OCI-M2 (cell line): ENCODE measurements around the gene MCIDAS.

ENCODE experiments used
- DNase-seq: peaks from one replicate; lab custom pipeline; 2025; ENCODE audit not compliant: unreplicated experiment; lab: John Stamatoyannopoulos, UW

Gene MCIDAS

DNA sequence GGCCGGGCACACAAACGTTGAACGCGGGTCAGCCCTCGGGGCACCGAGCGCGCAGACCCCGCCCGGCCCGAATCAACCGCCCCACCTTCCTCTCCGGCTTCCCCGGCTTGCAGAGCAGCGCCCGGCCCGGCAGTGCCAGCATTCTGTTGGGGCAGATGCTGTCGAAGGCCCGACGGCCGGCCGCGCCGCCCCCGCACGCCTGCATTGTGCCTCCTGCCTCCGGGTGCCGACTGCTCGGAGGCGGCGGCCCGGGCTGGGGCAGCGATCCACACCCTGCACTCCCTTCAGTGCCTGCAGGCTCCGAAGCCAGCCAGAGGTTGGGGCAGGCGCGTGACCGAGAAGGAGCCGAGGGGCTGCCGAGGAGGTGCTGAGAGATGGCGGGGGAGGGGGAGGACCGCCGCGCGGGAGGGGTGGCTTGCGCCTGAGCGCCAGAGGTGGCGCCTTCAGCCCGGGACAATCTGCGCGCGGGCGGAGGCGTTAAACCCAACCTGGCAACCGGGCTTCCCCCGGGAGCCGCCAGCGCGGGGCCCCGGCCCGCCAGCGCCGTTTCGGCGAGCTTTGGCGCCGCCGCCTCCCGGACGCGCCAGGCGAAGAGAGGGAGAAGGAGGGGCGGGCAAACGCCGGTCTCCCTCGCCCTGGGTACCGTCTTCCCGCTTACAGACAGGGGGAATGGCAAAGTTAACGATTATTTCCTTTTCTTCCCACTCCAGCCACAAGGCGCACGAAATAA, at the start of gene MCIDAS:
MCIDAS (minus strand) TSS at position 382 of the 730 bp plus-strand sequence; CDS start at position 205, 177 bp downstream.
- peak; percentile 3 for DNase-seq

DNA sequence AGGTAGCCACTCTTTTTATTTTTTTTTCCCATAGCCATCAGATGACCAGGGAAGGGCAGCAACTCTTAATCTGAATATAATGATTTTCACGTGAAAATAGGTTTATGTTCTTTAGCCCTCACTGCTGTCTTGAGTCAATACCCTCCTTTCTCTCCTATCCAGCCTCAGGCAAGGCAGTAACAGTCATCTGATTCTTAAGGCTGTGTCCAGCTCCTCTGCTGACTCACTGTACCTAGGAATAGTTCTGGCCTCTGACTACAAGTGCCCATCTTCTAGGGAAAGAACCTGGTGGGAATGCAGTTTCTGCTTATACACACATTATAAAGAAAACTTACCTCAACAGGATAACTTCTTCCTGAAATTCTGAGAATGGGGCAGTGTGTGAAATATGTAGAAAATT, 49.7 kb upstream of the MCIDAS start:
- DNase-seq, result no peak

DNA sequence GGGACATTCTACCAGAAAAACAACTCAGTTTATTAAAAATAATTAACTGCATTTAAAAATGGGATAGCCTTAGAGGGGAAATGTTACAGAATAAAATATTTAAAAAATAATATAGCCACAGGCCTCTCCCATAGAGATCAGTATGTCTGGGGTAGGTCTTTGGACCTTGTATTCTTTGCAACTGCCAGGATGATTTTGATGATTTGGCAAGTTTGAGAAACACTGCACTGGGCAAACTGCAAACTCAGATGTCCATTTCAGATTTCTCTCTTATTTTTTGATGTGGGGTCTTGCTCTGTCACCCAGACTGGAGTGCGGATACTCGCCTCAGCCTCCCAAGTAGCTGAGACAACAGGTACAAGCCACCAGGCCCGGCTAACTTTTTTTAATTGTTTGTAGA, 31.2 kb upstream of the MCIDAS start:
- DNase-seq, result no peak

DNA sequence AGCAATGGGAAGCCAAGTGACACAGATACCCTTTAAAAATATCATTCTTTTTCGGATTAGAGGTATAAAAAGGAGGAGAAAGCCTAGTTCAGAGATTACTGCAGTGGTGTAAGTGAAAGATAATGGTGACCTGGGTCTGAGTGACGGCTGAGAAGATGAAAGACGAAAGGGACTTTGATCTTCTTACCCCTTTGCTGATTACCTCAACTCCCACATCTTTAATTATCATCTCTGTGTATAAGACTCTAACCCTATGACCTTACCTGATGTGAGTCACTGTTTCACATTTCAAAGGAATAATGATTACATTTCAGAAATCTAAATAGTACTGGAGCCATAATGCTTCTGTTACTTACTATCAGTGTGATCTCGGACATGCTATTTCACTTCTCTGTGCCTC, 27.7 kb upstream of the MCIDAS start:
- DNase-seq, result no peak

DNA sequence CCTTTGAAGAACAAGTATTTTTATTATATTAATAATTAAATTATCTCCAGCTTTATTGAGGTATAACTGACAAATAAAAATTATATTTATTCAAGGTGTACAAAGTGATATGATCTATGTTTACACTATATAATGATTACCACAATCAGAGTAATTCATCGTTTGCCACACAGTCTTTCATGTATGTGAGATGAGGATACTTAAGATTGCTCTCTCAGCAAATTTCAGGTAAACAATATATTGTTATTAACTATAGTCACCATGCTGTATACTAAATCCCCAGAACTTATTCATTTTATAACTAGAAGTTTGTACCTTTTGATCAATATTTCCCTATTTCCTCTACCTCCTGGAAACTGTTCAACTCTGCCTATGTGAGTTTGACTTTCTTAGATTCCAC, 22.9 kb upstream of the MCIDAS start:
- no peak for DNase-seq

DNA sequence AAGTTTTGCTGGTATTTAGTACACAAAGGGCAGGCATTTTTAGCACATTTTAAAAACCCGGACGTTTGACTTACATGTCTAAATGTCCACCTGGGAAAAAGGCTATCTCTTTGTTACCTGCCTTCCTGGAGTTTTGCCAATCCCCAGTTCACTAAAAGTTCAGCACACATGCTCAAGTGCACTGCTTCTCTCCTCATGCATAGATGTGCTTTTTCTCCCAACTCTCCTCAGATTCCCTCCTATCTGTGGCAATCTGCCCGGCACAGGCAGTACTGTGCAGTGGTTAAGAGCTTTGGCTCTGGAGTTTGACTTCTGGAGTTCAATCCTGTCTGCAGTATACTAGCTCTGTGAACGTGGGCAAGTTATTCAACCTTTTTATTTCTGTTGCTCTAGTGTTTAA, 14.6 kb upstream of the MCIDAS start:
- no peak for DNase-seq

DNA sequence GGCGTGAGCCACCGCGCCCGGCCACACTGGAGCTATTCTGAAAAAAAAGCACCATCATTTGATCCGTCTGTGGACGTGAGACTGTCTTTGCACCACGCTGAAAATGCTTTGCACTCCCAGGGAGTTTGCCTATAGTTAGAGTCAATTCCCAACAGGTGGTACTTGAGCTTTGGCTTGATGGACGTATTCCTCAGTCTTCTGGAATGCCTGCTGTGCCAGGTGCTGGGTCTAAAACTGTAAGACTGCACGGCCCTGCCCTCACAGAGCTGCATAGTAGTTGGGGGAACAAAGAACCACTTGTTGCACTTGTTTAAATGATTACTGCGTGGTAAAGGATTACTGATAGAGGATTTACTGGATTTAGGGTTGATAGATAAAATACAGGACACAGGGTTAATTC, 9.7 kb upstream of the MCIDAS start:
- DNase-seq, result no peak

DNA sequence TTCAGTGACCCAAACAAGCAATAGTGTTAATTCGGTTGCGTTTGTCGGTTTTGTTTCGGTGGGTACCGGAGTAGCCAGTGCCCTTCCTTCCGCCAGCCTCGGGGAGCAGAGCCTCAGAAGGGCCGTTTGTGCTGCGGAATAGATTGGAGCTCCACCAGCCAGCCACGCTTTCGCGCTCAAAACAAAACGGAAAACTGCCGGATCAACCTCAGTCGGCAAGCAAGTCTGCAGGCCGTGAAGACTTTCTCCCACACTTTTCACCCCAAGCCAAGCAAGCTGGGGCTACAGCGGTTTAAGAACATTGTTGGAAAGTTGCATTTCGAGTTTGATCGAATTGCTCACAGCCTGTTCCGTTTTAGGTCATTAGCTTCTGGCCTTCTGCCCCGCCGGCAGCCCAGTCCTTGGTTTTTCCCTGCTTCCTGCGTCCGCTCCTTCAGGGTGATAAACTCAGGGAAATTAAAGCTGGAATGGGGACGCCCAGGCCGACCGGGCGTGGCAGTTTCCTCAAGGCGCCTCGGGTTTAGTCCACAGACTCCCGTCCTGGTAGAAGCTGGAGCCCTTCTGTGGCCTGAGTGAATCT, 7.1 kb upstream of the MCIDAS start:
- DNase-seq, result peak; percentile 4

DNA sequence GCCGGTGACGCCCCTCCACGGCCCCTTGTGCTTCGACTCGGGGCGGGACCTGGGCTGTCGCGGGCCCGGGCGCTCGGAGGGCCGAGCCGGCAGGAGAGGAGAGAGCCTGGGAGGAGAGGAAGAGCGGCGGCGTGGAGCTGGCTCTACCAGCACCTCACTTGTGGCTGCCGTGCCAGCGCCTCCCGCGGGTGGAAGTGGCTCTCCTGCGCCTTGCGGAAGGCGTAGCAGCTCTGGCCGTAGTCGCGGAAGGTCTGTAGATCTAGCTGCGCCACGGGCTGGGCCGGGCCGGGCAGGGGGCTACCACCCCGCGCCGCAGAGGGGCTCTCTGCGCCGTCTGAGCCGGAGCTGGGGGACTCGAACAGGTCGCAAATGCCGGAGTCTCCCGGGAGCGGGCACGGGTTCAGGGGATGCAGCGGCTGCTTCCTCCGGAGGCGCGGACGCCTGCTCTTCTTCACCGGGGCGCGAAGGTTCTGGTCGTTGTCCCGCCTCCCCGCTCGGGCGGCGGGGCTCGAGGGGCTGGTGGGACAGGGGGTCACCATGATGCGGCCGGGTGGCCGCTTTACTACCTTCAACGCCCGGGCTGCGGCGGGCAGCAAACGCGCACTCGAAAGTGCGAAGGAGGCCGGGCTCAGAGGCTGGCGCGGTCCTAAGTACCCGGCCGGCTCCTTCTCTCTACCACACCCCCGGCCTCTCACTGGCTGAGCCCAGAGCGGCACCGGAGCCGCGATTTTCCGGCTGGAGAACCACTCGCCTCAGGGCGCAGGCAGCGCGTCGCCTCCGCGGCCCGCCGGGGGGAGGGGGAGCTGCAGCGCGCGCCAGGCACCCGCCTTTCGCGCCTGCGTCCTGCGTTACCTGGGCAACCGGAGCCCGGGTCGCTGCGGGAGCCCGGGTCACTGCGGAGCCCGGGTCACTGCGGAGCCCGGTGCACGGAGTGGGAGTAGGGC, 6.1 kb upstream of the MCIDAS start, which contains the start of gene CCNO:
CCNO (minus strand) TSS at position 624 of the 944 bp plus-strand sequence; CDS start at position 539, 85 bp downstream.
- peak; percentile 10 for DNase-seq

DNA sequence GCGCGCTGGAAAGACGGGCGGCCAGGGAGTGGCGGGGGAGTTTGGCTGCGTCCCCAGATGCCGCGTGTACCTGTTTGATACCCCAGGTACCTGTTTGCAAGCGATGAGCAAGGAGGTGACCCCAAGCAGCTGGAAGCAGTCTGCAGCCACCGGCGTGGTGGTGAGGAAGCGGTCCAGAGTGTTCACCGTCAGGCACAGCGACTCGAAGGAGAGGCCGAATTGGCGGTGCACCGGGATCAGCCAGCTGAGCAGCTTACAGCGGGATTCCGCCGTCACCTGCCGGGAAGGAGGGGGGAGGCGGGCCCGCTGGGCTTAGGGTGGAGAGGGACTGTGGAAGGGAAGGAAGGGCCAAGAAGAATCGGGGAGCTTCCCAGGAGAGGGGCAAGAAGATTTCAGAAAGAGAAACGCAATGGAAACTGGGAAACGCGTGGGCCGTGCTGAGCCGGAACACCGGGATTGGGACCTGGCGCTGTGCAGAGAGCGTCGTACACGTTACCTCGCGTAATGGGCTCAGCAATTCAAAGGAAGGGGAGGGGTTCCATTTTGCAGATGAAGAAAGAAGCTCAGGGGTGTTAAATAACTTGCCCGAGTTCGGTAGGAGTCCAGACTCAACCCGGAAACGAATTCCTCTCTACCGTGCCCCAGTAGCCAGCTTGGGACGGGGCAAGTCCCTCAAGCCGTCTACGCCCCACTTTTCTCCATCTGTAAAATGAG, 5.3 kb upstream of the MCIDAS start:
- DNase-seq, result peak; percentile 29

DNA sequence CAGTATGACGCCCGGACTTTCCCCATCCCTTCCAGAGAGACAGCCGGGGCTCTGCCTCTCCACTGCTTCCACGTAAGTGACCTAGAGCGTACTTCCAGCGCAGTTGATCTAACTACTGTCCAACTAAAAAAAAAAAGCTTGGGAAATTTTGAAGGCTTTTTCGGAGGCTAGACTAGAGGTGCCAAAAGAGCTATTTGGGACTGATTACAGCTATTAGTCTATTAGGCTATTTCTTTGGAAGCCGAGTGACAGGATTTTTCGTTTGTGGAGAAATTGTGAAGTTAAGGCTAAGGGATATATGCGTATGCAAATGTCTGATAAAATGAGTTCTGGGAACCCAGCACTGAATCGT, 4.8 kb upstream of the MCIDAS start:
- DNase-seq, result peak; percentile 1

DNA sequence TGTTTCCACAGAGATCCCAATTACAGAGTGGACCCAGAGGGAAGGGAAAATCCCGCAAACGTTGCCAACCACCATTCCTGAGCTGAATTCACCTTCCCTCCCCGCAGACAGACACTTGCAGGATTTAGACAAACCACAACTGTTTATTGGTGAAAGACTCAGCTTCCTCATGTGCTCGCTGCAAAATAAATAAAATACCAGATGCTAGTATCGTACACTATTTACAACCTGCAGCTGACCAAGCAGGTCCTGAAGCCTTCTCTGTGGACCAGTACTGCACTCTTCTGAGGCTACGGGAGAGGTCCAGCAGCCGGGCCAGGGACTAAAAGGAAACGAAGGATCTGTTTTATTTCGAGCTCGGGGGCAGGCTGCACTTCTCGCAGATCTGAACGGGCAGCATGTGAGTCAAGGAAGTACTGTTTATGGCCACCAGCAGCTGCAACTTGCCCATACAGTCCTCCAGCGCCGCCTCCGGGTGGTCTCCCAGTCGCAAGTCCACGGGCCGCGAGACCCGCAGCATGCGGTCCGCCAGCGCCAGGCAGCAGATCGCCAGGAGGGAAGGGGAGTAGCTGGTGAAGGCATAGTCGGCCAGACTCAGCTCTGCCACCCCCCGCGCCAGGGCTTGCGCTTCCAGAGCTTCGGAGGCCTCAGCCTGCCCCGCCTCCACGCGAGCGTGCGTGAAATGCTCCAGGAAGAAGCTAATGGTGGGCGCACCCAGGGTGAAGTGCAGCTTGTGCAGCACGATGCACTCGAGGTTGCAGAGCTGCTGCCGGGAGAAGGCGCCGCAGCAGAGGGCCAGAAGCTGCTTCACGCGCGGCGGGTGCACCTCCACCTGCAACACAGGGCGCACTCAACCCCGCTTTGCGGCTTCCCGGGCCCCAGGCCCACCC, 4.2 kb upstream of the MCIDAS start:
- DNase-seq, result peak; percentile 1

DNA sequence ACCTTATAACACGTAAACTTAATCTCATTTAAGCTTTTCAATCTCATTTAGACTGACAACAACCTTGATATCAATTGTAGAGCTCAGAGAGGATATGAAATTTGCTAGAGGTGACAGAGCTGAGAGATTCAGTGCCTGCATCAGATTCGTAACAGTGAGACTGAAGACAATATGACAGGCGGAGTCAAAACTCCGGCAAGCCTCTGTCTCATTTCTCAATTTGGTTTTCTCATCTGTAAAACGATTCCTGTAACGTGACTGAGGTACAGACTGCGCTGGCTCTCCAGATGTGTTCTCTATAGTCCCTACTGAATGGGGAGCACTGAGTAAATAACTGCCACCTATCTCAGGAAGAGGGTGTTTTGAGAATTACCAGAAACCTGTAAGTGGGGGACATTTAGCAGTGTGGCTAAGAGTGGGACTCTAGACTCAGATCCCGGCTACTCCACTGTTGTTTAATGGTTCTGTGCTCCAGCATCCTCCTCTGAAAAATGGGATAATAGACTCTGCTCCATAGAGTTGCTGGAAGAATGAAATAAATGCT, 3.0 kb upstream of the MCIDAS start:
- DNase-seq, result no peak

DNA sequence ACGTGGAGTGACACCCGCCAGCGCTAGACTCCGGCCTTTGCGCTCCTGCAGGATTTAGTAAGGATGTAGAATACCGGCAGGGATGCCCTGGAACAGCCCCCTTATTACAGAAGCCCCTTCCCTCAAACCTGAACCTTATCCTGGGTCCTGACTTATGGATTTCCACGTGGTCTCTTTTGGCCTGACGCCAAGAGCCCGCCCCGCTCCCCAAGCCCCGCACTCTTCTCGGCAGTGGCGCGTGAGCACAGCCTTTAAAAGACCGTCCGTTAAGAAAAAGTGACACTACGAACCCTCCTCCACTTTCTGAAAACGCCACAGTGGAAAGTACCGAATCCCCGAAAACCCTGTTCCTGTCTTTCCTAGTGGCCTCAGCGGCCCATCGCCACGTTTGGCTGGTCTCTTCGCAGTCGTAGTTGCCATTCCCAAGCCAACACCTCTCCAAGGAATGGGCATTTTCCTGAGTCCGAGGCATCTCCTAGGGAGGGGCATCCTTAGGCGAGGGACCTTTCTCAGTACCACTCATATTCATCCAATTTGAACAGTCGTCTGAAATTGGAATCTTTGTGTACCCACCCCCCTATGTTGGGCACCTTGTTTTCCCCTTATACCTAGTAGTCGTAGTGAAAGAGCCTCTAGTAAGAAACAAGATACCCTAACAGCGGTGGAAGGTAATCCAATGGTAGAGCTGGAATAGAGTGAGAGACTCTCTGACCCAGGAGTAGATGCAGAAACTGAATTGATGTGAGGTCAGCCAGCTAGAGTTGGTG, 732 bp upstream of the MCIDAS start:
- DNase-seq, result no peak

DNA sequence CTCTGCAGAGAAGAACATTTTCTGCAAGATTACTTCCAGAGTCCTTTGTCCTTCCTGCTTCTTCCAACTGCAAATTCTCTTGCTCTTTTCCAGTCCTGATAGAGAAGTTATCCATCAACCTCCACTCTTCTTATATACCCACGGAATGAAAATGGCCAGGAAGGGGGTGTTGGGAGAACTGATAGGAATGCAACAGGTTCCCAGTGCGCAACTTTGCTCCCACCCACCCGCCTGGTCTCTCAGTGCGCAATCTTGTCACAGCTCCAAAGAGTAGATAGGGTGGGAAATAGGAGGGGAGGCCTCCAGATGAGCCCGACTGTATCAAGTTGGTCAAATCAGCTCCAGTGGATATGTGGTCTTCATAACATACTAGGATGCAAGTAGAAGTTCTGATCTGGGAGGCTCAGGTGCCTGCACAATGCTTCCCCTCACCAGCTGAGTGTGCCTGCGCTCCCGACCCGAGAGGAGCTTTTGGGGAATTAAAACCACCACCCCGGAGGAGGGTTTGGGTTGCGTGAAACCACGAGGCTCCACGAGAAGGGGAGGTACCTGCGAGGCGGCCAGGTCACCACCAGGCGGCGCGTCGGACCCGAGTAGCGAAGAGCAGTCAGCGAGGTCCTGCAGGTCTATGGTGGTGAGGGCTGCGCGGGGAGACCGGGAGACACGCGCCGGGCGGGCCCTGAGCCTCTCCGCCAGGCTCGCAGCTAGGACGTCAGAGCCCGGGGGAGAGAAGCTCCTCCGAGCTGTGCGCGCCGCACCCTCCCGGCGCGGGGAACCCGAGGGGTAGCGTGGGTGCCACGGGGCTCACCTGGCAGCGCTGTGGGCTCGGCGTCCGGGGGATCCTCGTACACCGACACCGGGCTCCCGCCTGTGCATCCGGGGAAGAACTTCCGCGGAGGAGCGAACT, 835 bp downstream of the MCIDAS start:
- no peak for DNase-seq

DNA sequence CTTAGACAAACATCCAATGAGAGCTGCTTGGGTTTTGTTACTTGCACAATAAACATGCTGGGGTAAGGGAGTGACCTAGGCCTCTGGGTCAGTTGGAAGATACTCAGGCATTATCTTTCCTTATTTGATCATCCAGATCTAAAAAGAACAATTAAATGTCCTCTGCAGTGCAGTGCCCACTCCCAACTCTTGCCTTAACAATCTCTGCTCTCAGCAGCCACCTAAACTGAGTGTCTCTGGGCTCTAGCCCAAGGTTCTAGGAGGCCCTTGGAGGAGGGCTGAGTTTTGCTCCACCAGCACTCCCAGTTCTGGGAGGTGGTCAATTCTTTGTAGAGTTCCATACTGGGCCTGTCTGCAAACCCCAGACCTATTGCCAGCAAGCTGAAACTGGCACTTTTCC, 1.8 kb downstream of the MCIDAS start:
- DNase-seq, result no peak

DNA sequence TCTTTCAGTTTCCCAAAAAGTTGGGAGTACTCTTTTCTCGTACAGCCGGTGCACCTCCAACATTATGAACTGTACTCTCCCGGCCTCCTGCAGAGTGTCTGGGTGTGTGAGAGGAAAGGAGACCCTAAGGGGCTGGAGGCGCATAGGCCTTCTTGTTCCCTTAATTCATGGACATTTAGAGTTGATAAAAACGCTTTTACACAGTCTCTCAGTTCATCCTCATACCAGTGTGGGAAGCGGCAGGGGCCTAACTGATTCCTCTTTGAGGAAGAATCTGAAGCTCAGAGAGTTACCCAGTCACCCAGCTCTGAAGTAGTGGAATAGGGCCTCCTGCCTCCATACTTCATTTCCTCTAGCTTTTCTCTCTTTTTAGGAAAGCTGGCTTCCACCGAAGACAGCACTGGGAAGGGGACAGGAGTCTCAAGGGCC, 3.3 kb downstream of the MCIDAS start:
- no peak for DNase-seq
